HG03442 (cell line): ENCODE measurements around the gene VGLL2.

Experiments used
- ATAC-seq: cut with Tn5 transposase; IDR thresholded peaks from one replicate; pipeline ENCODE4 v1.9.1; 2021; ENCODE audit warnings: mild to moderate bottlenecking, moderate library complexity; ENCODE audit not compliant: unreplicated experiment

The VGLL2 gene

DNA sequence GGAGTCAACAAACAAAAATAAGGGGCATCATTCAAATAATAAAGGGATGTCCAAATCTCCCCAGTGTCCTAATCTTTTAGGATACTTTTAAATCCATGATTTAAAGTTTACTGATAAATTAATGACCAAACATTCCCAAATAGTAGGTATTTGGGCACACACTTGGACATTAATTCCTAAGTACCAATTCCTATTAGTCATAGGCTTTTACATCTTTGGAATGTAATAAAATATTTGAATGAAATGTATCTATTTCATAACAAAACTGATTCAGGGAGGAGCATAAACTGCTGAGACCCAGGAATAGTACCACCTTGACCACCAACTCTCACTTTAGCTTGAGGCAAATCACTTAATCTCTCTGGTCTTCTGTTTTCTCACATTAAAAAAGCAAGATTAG, 44.3 kb downstream of the VGLL2 start:
- no peak for ATAC-seq

DNA sequence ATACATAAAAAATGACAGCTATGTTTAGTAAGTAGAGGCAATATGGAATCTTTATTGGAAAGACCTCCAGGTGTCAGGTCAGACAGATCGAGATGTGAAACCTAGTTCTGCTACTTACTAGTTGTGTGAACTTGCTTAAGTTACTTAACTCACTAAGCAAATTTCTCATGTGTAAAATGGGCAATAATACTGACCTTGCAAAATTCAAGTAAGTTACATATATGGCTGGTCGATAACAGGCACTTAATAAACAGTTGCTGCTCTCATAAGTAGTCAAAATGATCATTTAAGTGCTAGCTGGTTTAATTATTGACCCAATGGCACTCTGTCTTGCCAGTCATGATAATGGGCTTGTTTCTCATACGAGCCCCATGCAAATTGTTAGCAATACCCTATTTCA, 46.0 kb downstream of the VGLL2 start:
- no peak for ATAC-seq

- ATAC-seq, result no peak
Observed at GRCh38 chr6:117311726-117312125, 46.4 kb downstream of the VGLL2 start.

GRCh38 chr6:117317261-117317660, 51.9 kb downstream of the VGLL2 start:
- no peak for ATAC-seq
